IMR-90 (cell line): ENCODE data around the gene SLC22A15. TPM values are rescaled to one million over a fixed set of nuclear protein-coding genes. Genes with fewer than 3 reads are reported as not detected.
A peak's percentile ranks its signal among the peaks of the same experiment; 100 is the strongest.

Experiments
- ATAC-seq: fragments of 200-7000 bp; cut with Tn5 transposase; 2 replicates; pipeline ENCODE4 v1.9.1; 2020; ENCODE audit warnings: low read depth, mild to moderate bottlenecking, moderate library complexity
- Bru-seq: library from RNA; stranded (reverse); fragments of 400-500 nt; gene quantifications from one replicate; lab custom pipeline; 2021; lab: Mats Ljungman, UMichigan
- BruChase-seq, 2 experiments: library from RNA; stranded (reverse); fragments of 400-500 nt; gene quantifications; one replicate each; lab custom pipeline; 2021; lab: Mats Ljungman, UMichigan
- BruUV-seq: library from RNA; stranded (reverse); fragments of 400-500 nt; replicated peaks from 2 replicates; lab custom pipeline; 2021; lab: Mats Ljungman, UMichigan
- CTCF ChIA-PET: fragments of 300-600 bp; formaldehyde crosslinking; extraction: SDS; loops from one replicate; lab custom pipeline; 2021; ENCODE audit warnings: antibody characterized with exemption; lab: Yijun Ruan, JAX
- POLR2A ChIA-PET: fragments of 300-600 bp; sonication (Branson Sonifier 250); formaldehyde crosslinking; loops from one replicate; lab custom pipeline; 2022; ENCODE audit warnings: antibody characterized with exemption; ENCODE audit not compliant: unreplicated experiment; lab: Charles Lee
- DNase-seq: peaks from one replicate; pipeline ENCODE4 v3.0.0; 2013
- H2AFZ ChIP-seq: replicated peaks from 2 replicates; pipeline ENCODE3; 2013; ENCODE audit warnings: low read length, mild to moderate bottlenecking; ENCODE audit not compliant: poor library complexity
- H2AK5ac ChIP-seq: 2 replicates; pipeline ENCODE4 v1.6.1; 2013; ENCODE audit warnings: low read depth, low read length, inconsistent platforms
- H2AK9ac ChIP-seq: replicated peaks from 2 replicates; pipeline ENCODE3; 2013; ENCODE audit warnings: mild to moderate bottlenecking, low read depth, low read length, moderate library complexity; ENCODE audit not compliant: poor library complexity
- H2BK120ac ChIP-seq: 2 replicates; pipeline ENCODE4 v1.6.1; 2013; ENCODE audit warnings: low read depth, low read length, inconsistent platforms
- H2BK15ac ChIP-seq: 3 replicates; pipeline ENCODE4 v1.6.1; 2013; ENCODE audit warnings: low read depth, low read length, inconsistent platforms
- H2BK20ac ChIP-seq: 2 replicates; pipeline ENCODE4 v1.6.1; 2013; ENCODE audit warnings: low read depth, mild to moderate bottlenecking, inconsistent platforms, low read length, moderate library complexity
- H2BK5ac ChIP-seq: 2 replicates; pipeline ENCODE4 v1.6.1; 2013; ENCODE audit warnings: mild to moderate bottlenecking, low read depth, low read length, inconsistent platforms; ENCODE audit not compliant: poor library complexity, severe bottlenecking
- H3K14ac ChIP-seq: replicated peaks from 2 replicates; pipeline ENCODE4 v1.6.1; 2013; ENCODE audit warnings: low read depth, low read length, inconsistent platforms
- H3K18ac ChIP-seq: 2 replicates; pipeline ENCODE4 v1.6.1; 2013; ENCODE audit warnings: low read depth, low read length, control low read depth
- H3K23ac ChIP-seq: 2 replicates; pipeline ENCODE4 v1.6.1; 2013; ENCODE audit warnings: low read depth, low read length, inconsistent platforms
- H3K27ac ChIP-seq: 2 replicates; pipeline ENCODE4 v1.5.1; 2013; ENCODE audit warnings: mild to moderate bottlenecking, control low read depth, low read length; ENCODE audit not compliant: insufficient read depth
- H3K27me3 ChIP-seq: 2 replicates; pipeline ENCODE4 v1.6.1; 2013; ENCODE audit warnings: low read length; ENCODE audit not compliant: control insufficient read depth, insufficient read depth
- H3K36me3 ChIP-seq: 2 replicates; pipeline ENCODE4 v1.6.1; 2013; ENCODE audit warnings: low read length, mixed read lengths; ENCODE audit not compliant: control insufficient read depth, insufficient read depth
- H3K4ac ChIP-seq: 2 replicates; pipeline ENCODE4 v1.6.1; 2013; ENCODE audit warnings: low read depth, low read length, inconsistent platforms
- H3K4me1 ChIP-seq: 2 replicates; pipeline ENCODE4 v1.6.1; 2013; ENCODE audit warnings: low read length, mixed read lengths; ENCODE audit not compliant: control insufficient read depth, insufficient read depth
- H3K4me2 ChIP-seq: 2 replicates; pipeline ENCODE4 v1.6.1; 2013; ENCODE audit warnings: low read depth, mild to moderate bottlenecking, control low read depth, low read length, moderate library complexity
- H3K4me3 ChIP-seq: 2 replicates; pipeline ENCODE4 v1.5.1; 2013; ENCODE audit warnings: low read depth, mild to moderate bottlenecking, control low read depth, low read length, moderate library complexity; ENCODE audit not compliant: insufficient read depth
- H3K56ac ChIP-seq: 2 replicates; pipeline ENCODE4 v1.6.1; 2013; ENCODE audit warnings: low read length, inconsistent platforms; ENCODE audit not compliant: insufficient read depth; ENCODE audit errors: extremely low read depth
- H3K79me1 ChIP-seq, 2 experiments: 2 replicates each; pipeline ENCODE4 v1.6.1; 2013; ENCODE audit warnings: low read length in 2 of 2, inconsistent platforms in 1 of 2, low read depth in 1 of 2
- H3K9ac ChIP-seq: 2 replicates; pipeline ENCODE4 v1.6.1; 2013; ENCODE audit warnings: low read depth, low read length, control low read depth
- H3K9me1 ChIP-seq: 2 replicates; pipeline ENCODE4 v1.6.1; 2013; ENCODE audit warnings: low read length, inconsistent platforms; ENCODE audit not compliant: insufficient read depth
- H3K9me3 ChIP-seq: 2 replicates; pipeline ENCODE4 v1.6.1; 2013; ENCODE audit warnings: low read length; ENCODE audit not compliant: control insufficient read depth, insufficient read depth
- H4K20me1 ChIP-seq: 2 replicates; pipeline ENCODE4 v1.6.1; 2013; ENCODE audit warnings: low read length, inconsistent platforms; ENCODE audit not compliant: insufficient read depth
- H4K5ac ChIP-seq: 2 replicates; pipeline ENCODE4 v1.6.1; 2013; ENCODE audit warnings: mild to moderate bottlenecking, low read depth, low read length, control low read depth
- H4K8ac ChIP-seq, 2 experiments: 2 replicates each; pipeline ENCODE4 v1.6.1; 2013; ENCODE audit warnings: low read depth in 2 of 2, low read length in 2 of 2, control low read depth in 1 of 2, inconsistent platforms in 1 of 2
- H4K91ac ChIP-seq: 2 replicates; pipeline ENCODE4 v1.6.1; 2013; ENCODE audit warnings: low read depth, low read length, inconsistent platforms; ENCODE audit not compliant: insufficient read depth
- RCOR1 ChIP-seq: IDR thresholded peaks from 2 replicates; pipeline ENCODE4 v1.6.1; 2012; ENCODE audit warnings: mild to moderate bottlenecking, low read length, improper control_type of control experiment; ENCODE audit not compliant: insufficient replicate concordance
- WGBS, 2 experiments: methylation state at CpG; one replicate each; pipeline versions ENCODE4 v1.1.5 to v1.1.7; 2013; ENCODE audit warnings: missing lambda C conversion rate in 2 of 2; ENCODE audit not compliant: insufficient read length in 1 of 2; ENCODE audit errors: extremely low coverage in 2 of 2; 5-methylcytosine and 5-hydroxymethylcytosine counted together
- dilution Hi-C: fragments of 300-500 bp; cut with HindIII; formaldehyde crosslinking; loops from one replicate; pipeline ENCODE4 v1.14.3; 2018; ENCODE audit warnings: low sequenced_read_pairs; ENCODE audit not compliant: unreplicated experiment
- in situ Hi-C: fragments of 300-500 bp; cut with MboI; formaldehyde crosslinking; loops from 3 replicates; pipeline ENCODE4 v1.14.3; 2019; ENCODE audit warnings: low sequenced_read_pairs, inconsistent platforms, mixed read lengths
- intact Hi-C: fragments of 100-400 bp; cut with micrococcal nuclease; formaldehyde crosslinking; loops from 2 replicates; pipeline ENCODE4 v1.10.0; 2022
- long read RNA-seq: library from polyadenylated mRNA; unstranded; transcript quantifications from one replicate; pipeline ENCODE4 v2.0.0, GENCODE V29; 2021; ENCODE audit not compliant: unreplicated experiment
- polyA plus RNA-seq, 3 experiments: library from polyadenylated mRNA; depleted of rRNA; stranded (reverse); fragments of >200 nt; gene quantifications; 2 replicates each; pipeline ENCODE4 v1.2.3, GENCODE V29; 2012; ENCODE audit warnings: low replicate concordance in 1 of 3
- total RNA-seq: library from RNA; depleted of rRNA; stranded (reverse); fragments of >200 nt; gene quantifications from 2 replicates; pipeline ENCODE4 v1.2.3, GENCODE V29; 2012; rRNA removed
- TF ChIP-seq, protein P1 (sequence below): conservative IDR thresholded peaks from 2 replicates; pipeline ENCODE4 v1.5.1; 2012; ENCODE audit warnings: mild to moderate bottlenecking, low read depth, low read length, improper control_type of control experiment

Gene SLC22A15
- total RNA-seq (under 0.01 TPM in 2 replicates), polyA plus RNA-seq (2012; rRNA removed) (0.02 TPM in 1 of 2 replicates, not detected in the other), Bru-seq, nascent RNA (percentile 18 among the genes with signal in this experiment), BruChase-seq, experiment 1, labeled RNA remaining after a 6-hour chase (percentile 12 among the genes with signal in this experiment), BruChase-seq, experiment 2, labeled RNA remaining after a 2-hour chase (percentile 13 among the genes with signal in this experiment)
- not detected in 2 replicates for polyA plus RNA-seq (2012; cell fraction: cytosol; rRNA removed)
- polyA plus RNA-seq (2012; cell fraction: nucleus; rRNA removed; ENCODE audit: low replicate concordance): 0.02 and 0.37 TPM in 2 replicates
- long read RNA-seq: 0 reads

DNA sequence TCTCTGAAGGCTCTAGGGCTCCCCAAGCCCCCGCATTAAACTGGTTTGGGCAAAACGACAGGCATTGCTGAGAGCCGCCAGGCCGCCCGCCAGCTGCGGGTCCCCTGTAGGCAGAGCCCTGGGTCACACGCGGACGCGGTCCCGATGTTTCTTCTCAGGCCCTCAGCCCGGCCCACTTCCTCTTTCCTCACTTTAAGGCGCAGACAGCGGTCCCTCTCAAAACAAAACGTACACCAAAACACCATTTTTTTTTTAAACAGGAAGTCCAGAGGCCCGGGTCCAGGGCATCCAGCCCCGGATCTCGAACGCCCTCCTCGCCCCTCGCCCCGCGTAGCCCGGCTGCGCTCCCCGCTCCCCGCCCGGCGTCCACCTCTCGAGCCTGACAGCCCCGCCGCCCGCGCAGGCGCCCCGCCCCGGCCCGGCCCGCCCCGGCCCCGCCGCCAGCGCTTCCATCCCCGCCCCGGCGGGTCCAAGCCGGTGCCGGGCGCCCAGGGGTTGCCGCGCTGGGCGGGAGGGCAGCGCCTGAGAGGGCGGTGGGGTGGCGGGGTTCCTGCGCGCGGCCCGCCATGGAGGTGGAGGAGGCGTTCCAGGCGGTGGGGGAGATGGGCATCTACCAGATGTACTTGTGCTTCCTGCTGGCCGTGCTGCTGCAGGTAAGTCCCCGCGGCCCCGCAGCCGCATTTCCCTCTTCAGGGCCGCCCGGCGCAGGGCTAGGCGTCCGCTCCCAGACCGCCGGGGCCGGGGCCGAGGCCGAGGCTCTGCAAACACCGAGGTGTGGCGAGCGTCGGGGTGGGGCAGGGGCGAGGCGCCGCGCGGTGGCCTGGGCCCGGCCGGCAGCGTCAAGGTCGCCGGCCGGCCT lies at the start of gene SLC22A15:
Gene SLC22A15, plus strand, starts transcription at position 452 of the 859 bp plus-strand sequence. Its CDS starts 115 bp downstream, at position 567.
- Histone ChIP-seq H2AFZ (peak within 1 kb of the TSS; percentile 82), H3K27ac (no peak within 1 kb of the TSS), H3K9me1 (no peaks in the 10 kb centered on the region), H3K4me3 (peak within 1 kb of the TSS; percentile 35), H3K36me3 (no peaks in the 10 kb centered on the region), H3K4ac (no peak within 1 kb of the TSS), H3K4me2 (peak within 1 kb of the TSS; percentile 69; the same call in 1 of the 2 replicates), H2BK15ac (no peak within 1 kb of the TSS), H3K9me3 (peaks cover 3% of the 10 kb centered on the region; the same call in 1 of the 2 replicates), H4K5ac (no peak within 1 kb of the TSS), H3K9ac (no peak within 1 kb of the TSS), H3K56ac (no peak within 1 kb of the TSS), H3K14ac (no peak within 1 kb of the TSS), H3K23ac (no peak within 1 kb of the TSS), H3K4me1 (no peaks in the 10 kb centered on the region), H2BK5ac (no peak within 1 kb of the TSS), H4K91ac (no peak within 1 kb of the TSS), H2BK120ac (no peak within 1 kb of the TSS), H3K27me3 (peaks cover 23% of the 10 kb centered on the region), H3K79me1 (no peaks in the 10 kb centered on the region), H4K8ac (no peak within 1 kb of the TSS), H3K18ac (no peak within 1 kb of the TSS), H2BK20ac (no peak within 1 kb of the TSS), H4K20me1 (no peaks in the 10 kb centered on the region), H2AK5ac (no peak within 1 kb of the TSS), H2AK9ac (no peak within 1 kb of the TSS)
- no TSS peak for BruUV-seq
- ChIA-PET CTCF (no interaction called here), POLR2A (no interaction called here)
- no peak for DNase-seq
- TF ChIP-seq, protein P1, sequence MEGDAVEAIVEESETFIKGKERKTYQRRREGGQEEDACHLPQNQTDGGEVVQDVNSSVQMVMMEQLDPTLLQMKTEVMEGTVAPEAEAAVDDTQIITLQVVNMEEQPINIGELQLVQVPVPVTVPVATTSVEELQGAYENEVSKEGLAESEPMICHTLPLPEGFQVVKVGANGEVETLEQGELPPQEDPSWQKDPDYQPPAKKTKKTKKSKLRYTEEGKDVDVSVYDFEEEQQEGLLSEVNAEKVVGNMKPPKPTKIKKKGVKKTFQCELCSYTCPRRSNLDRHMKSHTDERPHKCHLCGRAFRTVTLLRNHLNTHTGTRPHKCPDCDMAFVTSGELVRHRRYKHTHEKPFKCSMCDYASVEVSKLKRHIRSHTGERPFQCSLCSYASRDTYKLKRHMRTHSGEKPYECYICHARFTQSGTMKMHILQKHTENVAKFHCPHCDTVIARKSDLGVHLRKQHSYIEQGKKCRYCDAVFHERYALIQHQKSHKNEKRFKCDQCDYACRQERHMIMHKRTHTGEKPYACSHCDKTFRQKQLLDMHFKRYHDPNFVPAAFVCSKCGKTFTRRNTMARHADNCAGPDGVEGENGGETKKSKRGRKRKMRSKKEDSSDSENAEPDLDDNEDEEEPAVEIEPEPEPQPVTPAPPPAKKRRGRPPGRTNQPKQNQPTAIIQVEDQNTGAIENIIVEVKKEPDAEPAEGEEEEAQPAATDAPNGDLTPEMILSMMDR: no peak
- TF ChIP-seq RCOR1: no peak
- 2% methylated on average over 22 of the region's 91 CpGs; no CpG with 5 or more reads in 1 of the 2 experiments for WGBS, 2 experiments
- ATAC-seq: peak; percentile 88
- in situ Hi-C loops: loop anchor here (10.0 kb wide), 1 partner anchor 61 kb away; no protein-coding TSS in a partner anchor
- dilution Hi-C loops: no loop called here
- intact Hi-C loops: no loop called here
